ENCODE results near the gene SYT11. TPM values are rescaled to one million over a fixed set of nuclear protein-coding genes. Genes with fewer than 3 reads are reported as not detected.

Gene SYT11
- total and polyA plus RNA-seq, 10 of the 15 experiments (the other 5 are each of a cell fraction or from before 2014, with no cell fraction given) = 7.7 to 21.2 (median 13.5) TPM

DNA sequence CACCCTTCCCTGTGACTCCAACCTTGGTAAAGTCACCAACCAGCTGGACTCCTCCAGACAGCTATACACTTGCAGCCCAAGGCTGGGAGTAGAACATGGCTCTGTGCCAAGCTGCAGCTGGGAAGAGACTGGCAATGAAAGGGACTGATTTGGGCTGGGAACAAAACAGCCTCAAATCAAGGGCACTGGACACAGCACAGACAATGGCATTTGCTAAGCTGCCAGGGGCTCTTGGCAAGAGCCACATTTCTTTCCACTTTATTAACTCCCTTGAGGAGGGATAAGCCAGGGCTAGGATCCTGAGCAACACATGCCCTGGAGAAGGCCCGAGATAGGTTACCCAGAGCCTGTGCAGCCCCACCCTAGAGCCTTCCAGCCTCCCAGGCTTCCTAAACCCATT is 12.0 kb downstream of the SYT11 start:
- H3K79me2 ChIP-seq (ENCODE audit: control insufficient read depth, insufficient read depth, low read length) = no peaks in the 10 kb centered on the region
- peaks cover 0 to 1% of the 10 kb centered on the region in 2 experiments; a peak in 3 of 4 replicates for H3K36me3 ChIP-seq (ENCODE audit: control insufficient read depth in 2 of 2, insufficient read depth in 2 of 2, low read length in 1 of 2)
- H3K4me1 ChIP-seq (ENCODE audit: control insufficient read depth, insufficient read depth, low read length) = no peaks in the 10 kb centered on the region
- ATAC-seq (no peak), FAIRE-seq (no peak), DNase-seq (ENCODE audit: low read depth, low spot score) (no peak)
- no peaks in the 10 kb centered on the region for H3K27me3 ChIP-seq (replicated peaks in 1 of 2; ENCODE audit: control insufficient read depth in 2 of 2, insufficient read depth in 2 of 2, low read length in 1 of 2)
- H3K9ac ChIP-seq (ENCODE audit: control insufficient read depth, insufficient read depth, low read length) = no peak overlapping the region
- RAD21 ChIA-PET (ENCODE audit: unreplicated experiment) = no interaction called here
- SMC1A ChIA-PET (ENCODE audit: uncharacterized antibody, unreplicated experiment) = interaction anchor here (0.8 to 1.8 kb wide), 2 partner anchors 7 to 9 kb away, joined by 3 to 6 read pairs; no protein-coding TSS in a partner anchor
- POLR2A ChIA-PET = interaction anchor here (0.7 kb wide), 1 partner anchor 35 kb away, joined by 5 read pairs; no protein-coding TSS in a partner anchor
- CTCF ChIA-PET = interaction anchor here (0.8 to 1.4 kb wide), 4 partner anchors 19 to 274 kb away, joined by 3 to 4 read pairs (median 4); no protein-coding TSS in a partner anchor
- no TSS peak for BruUV-seq (replicated peaks)
- TF ChIP-seq NFXL1 (IDR thresholded peaks at IDR 0.05; ENCODE audit: borderline replicate concordance) = no peak
- TF ChIP-seq MYB (IDR thresholded peaks at IDR 0.05; ENCODE audit: borderline replicate concordance, low read depth, low read length) = no peak
- TF ChIP-seq KAT2A (conservative IDR thresholded peaks at IDR 0.05; ENCODE audit: control insufficient read depth, low read depth, low read length) = no peak
- TF ChIP-seq POLR2A (IDR thresholded peaks at IDR 0.05; ENCODE audit: low read depth, low read length) = no peak
- no peak for TF ChIP-seq CBX5 (IDR thresholded peaks at IDR 0.05; ENCODE audit: low read depth)
- TF ChIP-seq, protein P1, sequence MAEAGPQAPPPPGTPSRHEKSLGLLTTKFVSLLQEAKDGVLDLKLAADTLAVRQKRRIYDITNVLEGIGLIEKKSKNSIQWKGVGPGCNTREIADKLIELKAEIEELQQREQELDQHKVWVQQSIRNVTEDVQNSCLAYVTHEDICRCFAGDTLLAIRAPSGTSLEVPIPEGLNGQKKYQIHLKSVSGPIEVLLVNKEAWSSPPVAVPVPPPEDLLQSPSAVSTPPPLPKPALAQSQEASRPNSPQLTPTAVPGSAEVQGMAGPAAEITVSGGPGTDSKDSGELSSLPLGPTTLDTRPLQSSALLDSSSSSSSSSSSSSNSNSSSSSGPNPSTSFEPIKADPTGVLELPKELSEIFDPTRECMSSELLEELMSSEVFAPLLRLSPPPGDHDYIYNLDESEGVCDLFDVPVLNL (IDR thresholded peaks at IDR 0.05; ENCODE audit: low read depth, low read length) = no peak
- TF ChIP-seq TCF3 (IDR thresholded peaks at IDR 0.05; ENCODE audit: borderline replicate concordance, insufficient read depth, low read depth, low read length) = no peak
- no peak for TF ChIP-seq YBX1 (IDR thresholded peaks at IDR 0.05)
- no peak for TF ChIP-seq PAX5 (IDR thresholded peaks at IDR 0.05; ENCODE audit: borderline replicate concordance, low read depth, low read length)
- no peak for TF ChIP-seq CHD4 (IDR thresholded peaks at IDR 0.05)
- TF ChIP-seq, protein P2, sequence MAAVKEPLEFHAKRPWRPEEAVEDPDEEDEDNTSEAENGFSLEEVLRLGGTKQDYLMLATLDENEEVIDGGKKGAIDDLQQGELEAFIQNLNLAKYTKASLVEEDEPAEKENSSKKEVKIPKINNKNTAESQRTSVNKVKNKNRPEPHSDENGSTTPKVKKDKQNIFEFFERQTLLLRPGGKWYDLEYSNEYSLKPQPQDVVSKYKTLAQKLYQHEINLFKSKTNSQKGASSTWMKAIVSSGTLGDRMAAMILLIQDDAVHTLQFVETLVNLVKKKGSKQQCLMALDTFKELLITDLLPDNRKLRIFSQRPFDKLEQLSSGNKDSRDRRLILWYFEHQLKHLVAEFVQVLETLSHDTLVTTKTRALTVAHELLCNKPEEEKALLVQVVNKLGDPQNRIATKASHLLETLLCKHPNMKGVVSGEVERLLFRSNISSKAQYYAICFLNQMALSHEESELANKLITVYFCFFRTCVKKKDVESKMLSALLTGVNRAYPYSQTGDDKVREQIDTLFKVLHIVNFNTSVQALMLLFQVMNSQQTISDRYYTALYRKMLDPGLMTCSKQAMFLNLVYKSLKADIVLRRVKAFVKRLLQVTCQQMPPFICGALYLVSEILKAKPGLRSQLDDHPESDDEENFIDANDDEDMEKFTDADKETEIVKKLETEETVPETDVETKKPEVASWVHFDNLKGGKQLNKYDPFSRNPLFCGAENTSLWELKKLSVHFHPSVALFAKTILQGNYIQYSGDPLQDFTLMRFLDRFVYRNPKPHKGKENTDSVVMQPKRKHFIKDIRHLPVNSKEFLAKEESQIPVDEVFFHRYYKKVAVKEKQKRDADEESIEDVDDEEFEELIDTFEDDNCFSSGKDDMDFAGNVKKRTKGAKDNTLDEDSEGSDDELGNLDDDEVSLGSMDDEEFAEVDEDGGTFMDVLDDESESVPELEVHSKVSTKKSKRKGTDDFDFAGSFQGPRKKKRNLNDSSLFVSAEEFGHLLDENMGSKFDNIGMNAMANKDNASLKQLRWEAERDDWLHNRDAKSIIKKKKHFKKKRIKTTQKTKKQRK (IDR thresholded peaks at IDR 0.05; ENCODE audit: low read depth, low read length) = no peak
- no peak for TF ChIP-seq MTA2 (IDR thresholded peaks at IDR 0.05; ENCODE audit: low read depth)
- TF ChIP-seq CHD2 (IDR thresholded peaks at IDR 0.05; ENCODE audit: borderline replicate concordance, low read depth, low read length) = no peak
- in situ Hi-C loops (cut with MboI) = no loop called here
- H3K4me3 ChIP-seq = no peak overlapping the region
- no peak overlapping the region for H2AFZ ChIP-seq (ENCODE audit: control insufficient read depth, low read depth, low read length)
- H4K20me1 ChIP-seq (ENCODE audit: control insufficient read depth, insufficient read depth) = no peaks in the 10 kb centered on the region
- WGBS (ENCODE audit: insufficient coverage, insufficient replicate concordance, low lambda C conversion rate, missing lambda C conversion rate) = 50% methylated on average over 1 of the region's 1 CpG
- no peak overlapping the region for H3K27ac ChIP-seq (ENCODE audit: control insufficient read depth, insufficient read depth)
- no peak overlapping the region for H3K4me2 ChIP-seq (ENCODE audit: control insufficient read depth, insufficient read depth)
- intact Hi-C loops (cut with micrococcal nuclease; ENCODE audit: unreplicated experiment) = no loop called here
- H3K9me3 ChIP-seq (replicated peaks; ENCODE audit: control insufficient read depth, insufficient read depth, low read length) = no peaks in the 10 kb centered on the region

Measured in GM12878 (cell line).